Activated CD4-positive, alpha-beta T cell treated with anti-CD3 and anti-CD28 coated beads, Interleukin-2, amount 10 ng/mL, durations not matched to agents 7 days and 5 days (primary cell): ENCODE measurements around the gene EEFSEC. TPM values are rescaled to one million over a fixed set of nuclear protein-coding genes. Genes with fewer than 3 reads are reported as not detected.

Source experiments
- CTCF ChIA-PET: fragments of 350-600 bp; sonication (Branson Sonifier 250); formaldehyde crosslinking; loops from one replicate; lab custom pipeline; 2021; ENCODE audit warnings: antibody characterized with exemption; lab: Charles Lee
- POLR2A ChIA-PET: fragments of 350-600 bp; sonication (Branson Sonifier 250); formaldehyde crosslinking; loops from one replicate; lab custom pipeline; 2021; ENCODE audit warnings: antibody characterized with exemption; lab: Charles Lee
- DNase-seq: peaks from one replicate; pipeline ENCODE4 v3.0.0-alpha.2; 2020
- H3K27ac Mint-ChIP-seq: one replicate; pipeline ENCODE4 v1.8.0; 2021; ENCODE audit warnings: mild to moderate bottlenecking, moderate library complexity, mixed read lengths
- H3K27me3 Mint-ChIP-seq: one replicate; pipeline ENCODE4 v1.8.0; 2021; ENCODE audit warnings: mixed read lengths
- H3K36me3 Mint-ChIP-seq: one replicate; pipeline ENCODE4 v1.8.0; 2021; ENCODE audit warnings: low read depth, mixed read lengths
- H3K4me1 Mint-ChIP-seq: one replicate; pipeline ENCODE4 v1.8.0; 2021; ENCODE audit warnings: mixed read lengths
- H3K4me3 Mint-ChIP-seq: one replicate; pipeline ENCODE4 v1.8.0; 2021; ENCODE audit warnings: mild to moderate bottlenecking, moderate library complexity, mixed read lengths
- H3K9me3 Mint-ChIP-seq: one replicate; pipeline ENCODE4 v1.8.0; 2021; ENCODE audit warnings: mixed read lengths
- total RNA-seq, 2 experiments: library from RNA; stranded (reverse); gene quantifications; one replicate each; pipeline ENCODE4 v1.2.3, GENCODE V29; 2021

The EEFSEC gene, protein sequence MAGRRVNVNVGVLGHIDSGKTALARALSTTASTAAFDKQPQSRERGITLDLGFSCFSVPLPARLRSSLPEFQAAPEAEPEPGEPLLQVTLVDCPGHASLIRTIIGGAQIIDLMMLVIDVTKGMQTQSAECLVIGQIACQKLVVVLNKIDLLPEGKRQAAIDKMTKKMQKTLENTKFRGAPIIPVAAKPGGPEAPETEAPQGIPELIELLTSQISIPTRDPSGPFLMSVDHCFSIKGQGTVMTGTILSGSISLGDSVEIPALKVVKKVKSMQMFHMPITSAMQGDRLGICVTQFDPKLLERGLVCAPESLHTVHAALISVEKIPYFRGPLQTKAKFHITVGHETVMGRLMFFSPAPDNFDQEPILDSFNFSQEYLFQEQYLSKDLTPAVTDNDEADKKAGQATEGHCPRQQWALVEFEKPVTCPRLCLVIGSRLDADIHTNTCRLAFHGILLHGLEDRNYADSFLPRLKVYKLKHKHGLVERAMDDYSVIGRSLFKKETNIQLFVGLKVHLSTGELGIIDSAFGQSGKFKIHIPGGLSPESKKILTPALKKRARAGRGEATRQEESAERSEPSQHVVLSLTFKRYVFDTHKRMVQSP
- 10 to 100 TPM; 16.6 to 17.1 TPM for total RNA-seq

DNA sequence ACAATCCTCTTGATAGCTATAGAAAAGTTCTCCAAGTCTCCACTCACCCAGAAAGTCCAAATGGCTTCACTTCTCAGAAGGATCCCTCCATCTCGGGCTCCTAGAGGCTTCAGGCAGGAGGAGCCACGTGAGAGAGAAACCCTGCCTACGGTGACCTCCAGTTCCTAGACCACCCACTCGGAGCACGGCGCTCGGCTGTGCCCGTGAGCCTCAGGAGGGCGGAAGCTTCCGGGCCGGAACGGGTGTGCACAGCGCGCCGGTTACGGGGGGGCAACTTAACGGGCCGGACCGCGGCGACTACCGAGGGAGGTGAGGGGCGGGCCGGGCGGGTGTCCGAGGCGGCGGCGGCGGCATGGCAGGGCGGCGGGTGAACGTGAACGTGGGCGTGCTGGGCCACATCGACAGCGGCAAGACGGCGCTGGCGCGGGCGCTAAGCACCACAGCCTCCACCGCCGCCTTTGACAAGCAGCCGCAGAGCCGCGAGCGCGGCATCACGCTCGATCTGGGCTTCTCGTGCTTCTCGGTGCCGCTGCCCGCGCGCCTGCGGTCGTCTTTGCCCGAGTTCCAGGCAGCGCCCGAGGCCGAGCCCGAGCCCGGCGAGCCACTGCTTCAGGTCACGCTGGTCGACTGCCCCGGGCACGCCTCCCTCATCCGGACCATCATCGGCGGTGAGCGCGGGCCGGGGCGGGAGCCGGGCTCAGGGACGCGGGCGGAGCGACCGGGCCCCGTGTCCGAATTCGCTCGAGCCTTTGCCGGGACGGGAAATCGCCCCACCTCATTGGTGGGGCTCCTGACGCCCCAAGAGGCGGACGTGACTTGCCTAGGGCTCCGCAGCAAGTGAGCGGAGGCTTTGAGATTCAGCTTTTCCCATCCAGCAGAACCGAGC is at the start of gene EEFSEC:
EEFSEC (plus strand) TSS at position 326 of the 886 bp plus-strand sequence; CDS start at position 353, 27 bp downstream.
- H3K9me3 Mint-ChIP-seq: no peaks in the 10 kb centered on the region
- ChIA-PET CTCF (interaction anchor here (0.6 to 1.2 kb wide), 5 partner anchors 16 to 557 kb away, joined by 3 to 4 read pairs (median 3); no protein-coding TSS in a partner anchor), POLR2A (interaction anchor here (0.6 kb wide), 1 partner anchor 29 kb away, joined by 4 read pairs; the partner anchor contains the start of gene RUVBL1)
- peak within 1 kb of the TSS; percentile 82 for H3K4me3 Mint-ChIP-seq
- peaks cover 21% of the 10 kb centered on the region for H3K36me3 Mint-ChIP-seq
- peaks cover 25% of the 10 kb centered on the region for H3K4me1 Mint-ChIP-seq
- H3K27me3 Mint-ChIP-seq: no peaks in the 10 kb centered on the region
- H3K27ac Mint-ChIP-seq: peak within 1 kb of the TSS; percentile 85
- peak; percentile 82 for DNase-seq

GRCh38 chr3:128107834-128108233 is 45.4 kb upstream of the EEFSEC start:
- H3K9me3 Mint-ChIP-seq: no peaks in the 10 kb centered on the region
- ChIA-PET CTCF (interaction anchor here (2.5 kb wide), 1 partner anchor 26 kb away, joined by 11 read pairs; no protein-coding TSS in a partner anchor), POLR2A (no interaction called here)
- DNase-seq: no peak
- H3K4me3 Mint-ChIP-seq: no peak overlapping the region
- no peaks in the 10 kb centered on the region for H3K27me3 Mint-ChIP-seq
- peaks cover 21% of the 10 kb centered on the region for H3K4me1 Mint-ChIP-seq
- no peak overlapping the region for H3K27ac Mint-ChIP-seq
- H3K36me3 Mint-ChIP-seq: peaks cover 35% of the 10 kb centered on the region

DNA sequence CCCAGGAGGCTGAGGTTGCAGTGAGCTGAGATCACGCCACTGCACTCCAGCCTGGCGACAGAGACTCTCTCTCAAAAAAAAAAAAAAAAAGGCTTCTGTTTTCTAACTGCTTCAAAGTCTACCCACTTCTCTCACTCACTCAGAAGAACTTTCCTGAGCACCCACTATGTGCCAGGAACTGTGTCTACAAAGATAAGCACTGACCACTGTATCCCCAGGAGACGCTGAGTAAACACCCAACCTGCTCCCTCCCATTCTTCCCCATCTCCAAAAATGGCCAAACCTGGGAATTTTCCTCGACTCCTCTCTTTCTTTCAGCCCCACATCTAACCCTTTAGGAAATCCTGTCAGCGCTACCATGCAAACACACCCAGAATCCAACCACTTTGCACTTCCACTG is 42.1 kb upstream of the EEFSEC start:
- peaks cover 47% of the 10 kb centered on the region for H3K4me1 Mint-ChIP-seq
- peaks cover 45% of the 10 kb centered on the region for H3K36me3 Mint-ChIP-seq
- no peak for DNase-seq
- no peaks in the 10 kb centered on the region for H3K9me3 Mint-ChIP-seq
- H3K4me3 Mint-ChIP-seq: no peak overlapping the region
- peak overlapping the region; percentile 92 for H3K27ac Mint-ChIP-seq
- ChIA-PET POLR2A (no interaction called here), CTCF (interaction anchor here (0.7 to 2.5 kb wide), 4 partner anchors 13 to 870 kb away, joined by 3 to 12 read pairs (median 8); no protein-coding TSS in a partner anchor)
- H3K27me3 Mint-ChIP-seq: no peaks in the 10 kb centered on the region

DNA sequence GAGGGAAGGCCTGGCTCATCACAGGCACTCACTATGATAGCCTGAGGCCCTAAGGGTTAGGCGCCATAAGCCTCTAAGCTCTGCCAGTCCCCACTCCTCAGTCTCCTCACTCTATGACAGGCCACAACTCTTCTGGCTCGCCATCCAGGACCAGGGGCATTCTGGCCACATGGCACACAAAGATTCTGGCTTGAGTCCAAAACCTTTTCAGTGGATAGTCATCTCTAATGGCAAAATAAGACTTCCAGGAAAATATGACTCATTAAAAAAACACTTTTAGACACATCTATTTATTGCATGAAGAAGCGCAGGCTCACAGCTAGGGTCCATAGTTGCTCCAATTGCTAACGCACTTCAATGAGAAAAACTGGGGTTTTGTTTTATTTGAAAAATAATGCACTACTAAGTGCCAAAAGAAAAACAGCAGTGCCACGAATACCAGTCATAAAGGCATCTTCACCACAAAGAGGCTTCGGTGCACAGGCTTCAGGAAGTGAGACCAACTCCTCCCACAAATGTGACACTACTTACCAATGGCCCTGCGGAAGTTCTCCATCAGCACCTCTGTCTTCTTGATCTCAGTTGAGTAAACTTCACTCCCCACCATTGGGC is 40.8 kb upstream of the EEFSEC start:
- H3K27me3 Mint-ChIP-seq: no peaks in the 10 kb centered on the region
- peaks cover 47% of the 10 kb centered on the region for H3K36me3 Mint-ChIP-seq
- peak; percentile 64 for DNase-seq
- POLR2A ChIA-PET: no interaction called here
- peak overlapping the region; percentile 92 for H3K27ac Mint-ChIP-seq
- CTCF ChIA-PET: interaction anchor here (0.8 to 2.0 kb wide), 4 partner anchors 11 to 21 kb away, joined by 3 to 7 read pairs (median 4); partner anchors contain the start of gene RUVBL1
- H3K4me3 Mint-ChIP-seq: peak overlapping the region; percentile 23
- H3K9me3 Mint-ChIP-seq: no peaks in the 10 kb centered on the region
- H3K4me1 Mint-ChIP-seq: peaks cover 45% of the 10 kb centered on the region

GRCh38 chr3:128113817-128114794 is 39.2 kb upstream of the EEFSEC start:
- H3K36me3 Mint-ChIP-seq: peaks cover 57% of the 10 kb centered on the region
- peak overlapping the region; percentile 60 for H3K27ac Mint-ChIP-seq
- CTCF ChIA-PET: interaction anchor here (0.6 to 1.5 kb wide), 5 partner anchors 10 to 521 kb away, joined by 3 to 6 read pairs (median 4); partner anchors contain the start of gene RUVBL1
- no peaks in the 10 kb centered on the region for H3K27me3 Mint-ChIP-seq
- peaks cover 53% of the 10 kb centered on the region for H3K4me1 Mint-ChIP-seq
- POLR2A ChIA-PET: no interaction called here
- no peaks in the 10 kb centered on the region for H3K9me3 Mint-ChIP-seq
- DNase-seq: no peak
- peak overlapping the region; percentile 40 for H3K4me3 Mint-ChIP-seq

DNA sequence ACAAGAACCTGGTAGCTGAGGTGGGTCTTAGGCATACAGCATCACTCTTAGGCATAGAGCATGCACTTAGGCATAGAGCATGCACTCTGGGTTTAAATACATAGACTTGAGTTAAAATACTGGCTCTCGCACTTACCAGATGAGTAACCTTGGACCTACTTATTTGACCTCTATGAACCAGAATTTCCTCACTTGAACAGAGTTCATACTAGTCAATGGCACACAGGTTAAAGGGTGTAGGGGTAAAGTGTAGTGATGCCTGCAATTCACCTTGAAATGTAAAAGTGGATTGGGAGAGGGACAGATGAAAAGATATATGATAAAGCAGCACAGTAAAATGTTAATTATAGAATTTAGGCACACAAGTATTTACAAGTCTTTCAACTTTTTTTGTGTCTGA is 31.3 kb upstream of the EEFSEC start:
- peaks cover 38% of the 10 kb centered on the region for H3K4me1 Mint-ChIP-seq
- peaks cover 27% of the 10 kb centered on the region for H3K36me3 Mint-ChIP-seq
- CTCF ChIA-PET: interaction anchor here (0.8 to 2.8 kb wide), 5 partner anchors 11 to 46 kb away, joined by 3 to 21 read pairs (median 5); no protein-coding TSS in a partner anchor
- H3K27me3 Mint-ChIP-seq: no peaks in the 10 kb centered on the region
- no peak for DNase-seq
- H3K9me3 Mint-ChIP-seq: no peaks in the 10 kb centered on the region
- H3K27ac Mint-ChIP-seq: no peak overlapping the region
- POLR2A ChIA-PET: no interaction called here
- peak overlapping the region; percentile 99 for H3K4me3 Mint-ChIP-seq

DNA sequence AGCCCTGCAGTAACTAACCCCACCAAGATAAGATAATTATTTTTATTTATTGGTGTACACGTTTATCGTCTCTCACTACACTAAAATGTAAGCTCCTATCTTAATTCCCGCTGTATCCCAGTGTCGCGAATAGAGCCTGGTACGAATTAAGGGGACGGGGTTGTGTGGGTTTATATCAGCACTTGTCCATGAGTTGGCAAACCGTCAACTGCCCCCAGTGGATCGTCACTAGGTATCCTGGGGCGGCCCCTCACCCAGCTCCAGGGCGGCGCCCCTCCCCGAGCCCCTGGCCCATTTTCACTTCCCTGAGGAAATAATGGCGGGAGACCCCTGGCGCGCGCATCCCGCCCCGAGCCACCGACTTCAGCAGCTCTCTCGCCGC is 30.1 kb upstream of the EEFSEC start:
- H3K4me1 Mint-ChIP-seq: peaks cover 34% of the 10 kb centered on the region
- CTCF ChIA-PET: interaction anchor here (0.8 to 2.8 kb wide), 11 partner anchors 9 to 54 kb away, joined by 3 to 21 read pairs (median 3); no protein-coding TSS in a partner anchor
- H3K36me3 Mint-ChIP-seq: peaks cover 18% of the 10 kb centered on the region
- no peak for DNase-seq
- H3K4me3 Mint-ChIP-seq: peak overlapping the region; percentile 99
- H3K27ac Mint-ChIP-seq: peak overlapping the region; percentile 95
- POLR2A ChIA-PET: interaction anchor here (0.6 kb wide), 1 partner anchor 993 kb away, joined by 3 read pairs; no protein-coding TSS in a partner anchor
- H3K9me3 Mint-ChIP-seq: no peaks in the 10 kb centered on the region
- H3K27me3 Mint-ChIP-seq: no peaks in the 10 kb centered on the region

DNA sequence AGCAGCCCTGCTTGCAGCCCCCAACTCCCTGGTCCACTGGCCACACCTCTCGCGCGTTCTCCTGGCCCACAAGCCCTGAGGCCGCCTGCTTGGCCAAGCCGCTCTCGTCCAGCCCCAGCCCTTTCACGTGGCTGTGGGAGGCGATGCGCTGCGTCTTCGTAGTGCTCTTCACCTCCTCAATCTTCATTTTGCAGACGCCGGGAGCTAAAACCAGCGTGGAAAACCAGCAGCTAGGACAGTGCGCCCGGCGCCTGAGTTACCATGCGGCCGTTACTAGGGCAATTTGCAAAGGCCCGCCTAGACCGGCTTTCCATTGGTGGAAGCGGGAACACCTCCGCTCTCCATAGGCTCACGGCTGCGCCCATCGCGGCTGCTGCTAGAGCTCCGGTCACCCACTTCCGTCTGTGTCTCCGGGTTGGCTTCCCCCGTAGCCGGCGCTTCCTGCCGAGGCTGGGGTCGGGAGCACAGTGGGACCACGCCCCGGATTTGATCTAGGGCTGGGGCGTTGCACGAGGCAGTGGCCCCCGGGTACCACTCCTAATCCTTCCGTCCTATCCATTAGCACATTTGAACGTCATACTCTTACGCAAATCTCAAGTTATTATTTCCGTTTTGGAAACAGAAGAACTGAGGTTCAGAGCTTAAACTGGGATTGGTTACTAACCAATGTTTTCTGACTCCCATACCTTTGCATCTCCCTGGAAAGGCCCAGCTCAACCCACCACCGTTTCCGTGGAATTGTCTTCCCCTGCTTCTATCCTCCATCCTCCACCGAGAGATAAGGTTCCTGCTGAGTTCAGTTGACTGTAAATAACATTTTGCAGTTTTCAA is 29.5 kb upstream of the EEFSEC start, which contains the start of gene RUVBL1:
RUVBL1 (minus strand) TSS at position 275 of the 831 bp plus-strand sequence; CDS start at position 187, 88 bp downstream.
- peak; percentile 98 for DNase-seq
- Mint-ChIP-seq H3K27ac (peak within 1 kb of the TSS; percentile 95), H3K4me1 (peaks cover 31% of the 10 kb centered on the region), H3K36me3 (peaks cover 13% of the 10 kb centered on the region), H3K9me3 (no peaks in the 10 kb centered on the region), H3K4me3 (peak within 1 kb of the TSS; percentile 99), H3K27me3 (no peaks in the 10 kb centered on the region)
- POLR2A ChIA-PET: interaction anchor here (0.6 to 1.0 kb wide), 3 partner anchors 30 to 992 kb away, joined by 3 to 4 read pairs (median 4); no protein-coding TSS in a partner anchor
- CTCF ChIA-PET: interaction anchor here (0.6 to 2.8 kb wide), 12 partner anchors 9 to 53 kb away, joined by 3 to 21 read pairs (median 3); no protein-coding TSS in a partner anchor

GRCh38 chr3:128127236-128127635 is 26.0 kb upstream of the EEFSEC start:
- POLR2A ChIA-PET: no interaction called here
- H3K27me3 Mint-ChIP-seq: peaks cover 2% of the 10 kb centered on the region
- H3K27ac Mint-ChIP-seq: no peak overlapping the region
- CTCF ChIA-PET: interaction anchor here (1.7 kb wide), 1 partner anchor 17 kb away, joined by 4 read pairs; no protein-coding TSS in a partner anchor
- DNase-seq: no peak
- H3K4me1 Mint-ChIP-seq: peaks cover 22% of the 10 kb centered on the region
- no peak overlapping the region for H3K4me3 Mint-ChIP-seq
- H3K36me3 Mint-ChIP-seq: peaks cover 3% of the 10 kb centered on the region
- no peaks in the 10 kb centered on the region for H3K9me3 Mint-ChIP-seq

DNA sequence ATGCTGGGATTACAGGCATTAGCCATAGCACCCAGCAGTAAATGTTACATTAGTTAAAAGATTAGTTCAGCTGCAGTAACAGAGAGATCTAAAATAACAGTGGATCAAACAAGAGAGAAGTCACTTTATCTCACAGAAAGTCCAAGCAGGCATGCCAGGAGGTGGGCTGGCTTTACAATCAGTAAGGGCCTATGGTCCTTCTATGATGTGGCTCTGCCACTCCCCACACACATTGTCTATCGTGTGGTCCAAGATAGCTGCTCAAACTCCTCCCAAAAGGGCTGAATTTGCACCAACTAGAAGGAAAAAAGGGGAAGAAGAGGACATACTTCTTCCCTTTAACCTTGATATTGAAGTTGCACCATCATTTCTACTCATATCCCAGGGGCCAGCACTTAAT is 25.0 kb upstream of the EEFSEC start:
- CTCF ChIA-PET: interaction anchor here (1.2 to 1.5 kb wide), 3 partner anchors 16 to 52 kb away, joined by 3 to 4 read pairs (median 3); no protein-coding TSS in a partner anchor
- H3K4me1 Mint-ChIP-seq: peaks cover 12% of the 10 kb centered on the region
- H3K36me3 Mint-ChIP-seq: peaks cover 3% of the 10 kb centered on the region
- no peak for DNase-seq
- POLR2A ChIA-PET: no interaction called here
- no peaks in the 10 kb centered on the region for H3K9me3 Mint-ChIP-seq
- H3K4me3 Mint-ChIP-seq: no peak overlapping the region
- no peak overlapping the region for H3K27ac Mint-ChIP-seq
- peaks cover 2% of the 10 kb centered on the region for H3K27me3 Mint-ChIP-seq
